Activated CD4-positive, alpha-beta T cell treated with anti-CD3 and anti-CD28 coated beads for 4 hours (primary cell): ENCODE data around the gene PLPP6.

ENCODE experiments used
- DNase-seq, 2 donors: peaks; one replicate each; pipeline ENCODE4 v3.0.0-alpha.2; 2020

Gene PLPP6

DNA sequence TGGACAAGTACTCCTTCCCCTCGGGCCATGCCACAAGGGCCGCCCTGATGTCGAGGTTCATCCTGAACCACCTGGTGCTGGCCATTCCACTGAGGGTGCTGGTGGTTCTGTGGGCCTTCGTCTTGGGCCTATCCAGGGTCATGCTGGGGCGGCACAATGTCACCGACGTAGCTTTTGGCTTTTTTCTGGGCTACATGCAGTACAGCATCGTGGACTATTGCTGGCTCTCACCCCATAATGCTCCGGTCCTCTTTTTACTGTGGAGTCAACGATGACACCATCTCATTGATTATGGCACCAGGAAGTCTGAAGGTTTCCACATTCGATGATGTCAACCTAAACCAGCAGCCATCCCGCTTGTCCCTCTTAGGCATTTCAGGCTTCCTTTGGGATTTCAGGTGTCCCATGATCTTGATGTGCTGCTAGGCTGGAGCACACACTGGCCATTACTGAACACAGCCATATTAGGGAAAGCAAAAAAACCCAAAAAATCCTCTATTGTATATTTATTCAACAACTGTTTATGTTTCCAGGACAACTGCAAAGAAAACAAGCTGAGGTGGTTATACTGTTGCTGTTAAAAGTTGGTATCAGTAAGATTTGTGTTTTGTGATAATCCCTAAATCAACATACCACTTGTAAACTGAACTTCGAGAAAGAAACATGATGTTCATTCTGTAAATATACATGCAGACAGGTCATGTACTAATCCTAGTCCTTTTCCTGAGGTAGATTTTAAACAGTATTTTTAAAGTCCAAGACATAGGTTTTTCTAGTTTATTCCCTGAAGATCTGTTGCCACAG is 1.1 kb downstream of the PLPP6 start:
- no peak for DNase-seq

DNA sequence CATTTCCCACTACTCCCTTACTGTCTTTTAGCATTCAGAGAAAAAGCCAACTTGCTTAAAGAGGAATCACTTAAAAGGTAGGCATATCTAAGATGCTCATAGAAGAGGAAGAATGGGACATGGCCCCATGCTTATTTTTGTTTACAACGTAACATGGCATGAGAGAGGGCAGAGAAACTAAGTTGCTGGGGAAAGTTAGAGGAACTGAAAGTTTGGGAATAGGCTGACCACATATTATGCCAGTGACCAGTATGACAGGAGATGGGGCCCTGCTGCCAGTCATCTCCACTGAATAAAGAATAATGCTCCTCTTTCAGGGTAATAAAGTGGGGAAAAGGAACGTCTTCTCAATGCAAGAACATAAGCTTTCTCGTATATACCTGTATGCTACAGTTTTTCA is 1.9 kb downstream of the PLPP6 start:
- no peak for DNase-seq

DNA sequence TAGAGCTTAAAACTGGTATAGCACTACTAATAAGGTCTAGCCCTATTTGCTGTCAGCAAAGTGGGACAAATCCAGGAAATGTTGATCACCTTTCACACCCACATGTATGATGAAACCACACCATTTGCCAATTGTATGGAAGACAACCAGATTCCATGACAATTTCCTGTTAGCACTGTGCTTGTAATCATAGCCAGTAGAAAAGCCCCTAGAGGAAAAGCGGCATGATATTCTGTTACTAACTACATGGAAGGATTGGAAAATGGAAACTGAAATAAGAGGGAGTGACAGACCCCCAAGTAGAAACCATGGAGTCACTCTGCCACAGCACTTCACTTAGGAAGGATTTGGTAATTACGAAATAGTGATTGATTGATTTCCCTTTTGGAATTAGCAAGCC is 3.3 kb downstream of the PLPP6 start:
- DNase-seq, result no peak

DNA sequence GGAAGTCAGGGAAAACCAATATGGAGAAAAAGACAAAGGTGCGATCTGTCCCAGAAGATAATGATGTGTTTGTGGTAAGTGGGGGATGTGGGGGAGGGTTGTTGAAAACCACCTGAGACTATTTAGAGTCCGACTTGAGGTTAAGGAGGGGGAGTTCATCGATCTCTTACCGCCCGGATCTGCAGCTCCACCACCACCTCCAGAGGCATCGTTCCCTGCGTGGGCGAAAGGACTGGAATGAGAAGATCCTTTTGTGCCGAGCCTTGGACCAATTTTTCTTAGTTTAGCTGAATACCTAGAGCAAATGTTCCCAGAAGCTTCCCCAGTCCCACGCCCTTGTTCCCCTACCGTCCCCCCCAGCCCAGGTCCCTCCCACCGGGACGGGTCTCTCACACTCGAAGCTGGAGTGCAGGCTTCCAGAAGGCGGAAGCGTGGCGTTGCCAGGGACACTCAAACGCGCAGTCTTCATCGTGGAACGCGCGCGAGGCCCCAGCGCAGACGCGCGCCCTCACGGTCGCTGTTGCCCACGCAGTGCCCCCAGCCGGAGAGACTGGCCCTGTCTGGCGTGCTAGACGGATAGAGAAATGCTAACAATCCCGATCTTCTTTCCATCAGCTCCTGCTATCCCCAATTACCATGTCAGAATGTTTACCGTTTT is 4.1 kb downstream of the PLPP6 start, which contains the start of gene SPATA6L:
Gene SPATA6L, minus strand, starts transcription at position 439 of the 658 bp plus-strand sequence. Its CDS starts 230 bp downstream, at position 209.
- DNase-seq, result peak; percentile 21 to 26

DNA sequence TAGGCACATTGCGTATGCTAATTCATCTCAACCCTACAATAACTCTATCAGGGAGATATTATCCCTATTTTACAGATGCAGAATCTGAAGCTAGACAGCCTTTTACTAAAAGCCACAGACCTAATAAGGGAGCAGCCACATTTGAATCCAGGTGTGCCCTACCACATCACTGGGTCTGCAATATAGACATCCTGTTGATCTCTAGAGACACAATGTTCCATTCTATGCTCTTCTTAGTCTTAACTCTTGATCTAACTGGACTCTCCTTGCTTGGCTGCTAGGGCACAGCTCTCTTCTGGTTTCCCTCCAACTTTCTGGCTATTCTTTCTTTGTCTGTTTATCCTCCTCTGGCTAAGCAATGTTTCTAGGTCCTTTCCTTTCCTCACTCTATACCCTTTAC is 5.6 kb downstream of the PLPP6 start:
- DNase-seq, result no peak

DNA sequence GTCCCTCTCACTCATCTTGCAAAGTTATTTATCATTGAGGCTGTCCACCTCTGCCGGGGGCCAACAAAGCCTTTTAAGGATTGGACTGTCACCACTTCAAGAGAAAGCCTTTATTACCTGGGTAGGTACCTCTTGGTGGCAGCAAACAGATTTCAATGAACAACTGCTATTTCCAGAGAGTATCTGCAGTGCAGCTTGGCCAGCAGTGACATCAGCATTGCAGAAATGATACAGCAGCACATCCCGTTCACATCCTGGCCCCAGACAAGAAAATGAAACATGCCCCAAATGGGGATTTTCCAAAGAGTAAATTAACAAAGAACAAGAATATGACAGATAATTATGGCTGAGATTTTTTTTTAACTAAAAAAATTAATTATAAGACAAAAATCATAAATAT is 6.5 kb downstream of the PLPP6 start:
- no peak for DNase-seq

DNA sequence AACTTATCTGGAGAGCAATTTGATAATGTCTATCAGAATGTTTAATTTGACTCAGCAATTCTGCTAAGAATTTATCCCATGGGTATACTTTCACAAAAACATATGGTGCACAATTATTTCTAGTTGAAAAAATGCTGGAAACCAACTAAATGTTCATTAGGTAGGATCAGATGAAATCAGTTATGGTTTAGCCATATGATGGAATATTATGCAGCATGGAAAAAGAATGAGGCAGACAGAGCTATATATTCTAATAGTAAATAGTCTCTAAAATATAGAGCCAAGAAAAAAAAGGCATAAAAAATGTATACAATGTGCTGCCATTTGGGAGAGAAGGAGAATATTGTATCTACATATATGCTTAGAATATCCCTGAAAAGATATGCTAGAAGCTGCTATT is 7.8 kb downstream of the PLPP6 start:
- DNase-seq, result no peak

DNA sequence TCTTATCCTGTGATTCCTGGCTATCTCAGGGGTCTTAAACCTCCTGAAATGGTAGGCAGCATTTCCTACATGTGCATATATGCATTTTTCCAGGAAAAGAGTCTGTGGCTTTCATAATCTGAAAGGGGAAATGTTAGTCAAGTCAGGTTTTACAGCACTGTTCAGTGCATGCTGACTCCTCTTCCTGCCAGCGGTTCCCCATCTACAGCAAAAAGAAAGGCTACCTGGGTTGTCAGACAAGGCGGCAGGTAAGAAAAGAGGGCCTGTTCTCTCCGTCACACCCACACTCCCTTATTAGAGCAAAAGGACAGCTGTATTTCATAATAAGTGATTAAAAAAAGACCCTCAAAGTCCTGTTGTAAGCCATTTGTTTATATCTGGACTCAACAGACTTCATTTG is 8.5 kb downstream of the PLPP6 start:
- DNase-seq, result no peak

DNA sequence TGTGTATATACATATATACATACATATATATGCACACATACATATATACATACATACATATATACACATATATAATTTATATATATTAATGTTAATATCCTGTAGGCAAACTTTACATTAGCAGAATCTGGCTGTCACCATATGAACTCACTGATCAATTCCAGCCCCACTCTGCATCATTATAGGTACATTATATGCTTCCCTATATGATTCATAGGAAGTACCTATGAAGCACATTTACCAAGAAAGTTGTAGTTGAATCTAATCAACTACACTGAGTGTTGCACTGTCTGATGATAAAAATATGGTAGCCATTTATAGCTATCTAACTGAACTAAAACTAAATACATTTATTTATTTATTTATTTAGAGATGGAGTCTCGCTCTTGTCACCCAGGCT is 9.6 kb downstream of the PLPP6 start:
- no peak for DNase-seq

DNA sequence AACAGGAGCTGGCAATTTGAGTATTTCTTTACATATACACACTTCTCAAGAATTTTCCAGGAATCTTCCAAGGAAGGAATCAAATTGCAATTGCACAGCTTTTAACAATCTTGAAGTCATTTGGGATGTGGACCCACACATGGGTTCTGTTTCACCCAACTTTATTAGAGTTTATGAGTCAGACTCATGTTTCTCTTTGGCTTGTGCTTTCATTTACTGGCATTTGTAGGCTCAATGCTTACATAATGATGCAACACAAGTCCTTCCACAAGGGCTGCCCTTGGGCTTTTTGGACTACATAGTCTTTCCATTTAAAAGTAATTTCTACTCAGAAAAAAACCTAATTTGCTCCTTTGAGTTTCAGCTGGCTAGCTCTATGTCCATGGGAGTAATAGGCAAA is 12.7 kb downstream of the PLPP6 start:
- DNase-seq, result no peak

DNA sequence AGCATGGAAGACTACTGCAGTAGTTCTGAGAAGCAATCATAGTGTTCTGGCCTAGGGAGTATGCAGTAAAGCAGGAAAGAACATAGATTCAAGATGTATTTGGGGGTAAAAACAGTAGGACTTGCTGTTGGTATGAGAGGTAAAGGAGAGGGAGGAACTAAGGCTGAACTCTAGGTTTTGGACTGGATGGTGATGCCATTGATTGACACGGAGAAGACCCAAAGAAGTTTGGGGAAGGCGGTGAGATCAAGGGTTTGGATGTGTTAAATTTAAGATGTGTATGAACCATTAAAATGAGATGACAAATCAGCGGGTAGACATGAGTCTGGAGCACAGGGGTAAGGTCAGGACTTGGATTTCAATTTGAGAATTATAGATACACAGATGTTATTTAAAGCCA is 15.3 kb downstream of the PLPP6 start:
- DNase-seq, result no peak

DNA sequence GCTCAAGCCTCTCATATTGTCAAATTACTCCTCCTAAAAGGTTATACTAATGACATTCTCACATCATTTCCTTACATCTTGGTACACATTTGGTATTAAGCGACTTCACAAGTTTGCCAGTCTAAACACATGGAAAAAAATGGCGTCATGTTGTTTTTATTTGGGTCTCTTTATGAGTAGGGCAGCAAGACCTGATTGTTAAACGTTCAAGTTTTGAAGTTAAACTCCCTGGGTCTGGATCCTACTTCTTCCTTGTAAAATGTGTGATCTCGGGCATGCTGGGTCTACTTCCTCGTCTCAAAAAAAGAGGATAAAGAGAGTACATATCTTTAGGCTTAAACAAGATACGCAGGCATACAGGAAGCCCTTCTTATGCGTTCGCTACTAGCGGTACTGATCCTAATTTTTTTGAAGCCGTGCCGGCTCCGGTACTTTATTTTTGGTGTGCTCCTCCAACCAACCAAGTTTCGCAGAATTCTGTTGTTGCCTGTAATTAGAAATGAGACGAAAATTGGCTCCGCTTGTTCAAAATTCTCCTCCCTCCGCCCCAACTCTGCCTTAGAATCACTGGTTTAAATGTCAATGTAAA is 16.7 kb downstream of the PLPP6 start:
- no peak for DNase-seq

DNA sequence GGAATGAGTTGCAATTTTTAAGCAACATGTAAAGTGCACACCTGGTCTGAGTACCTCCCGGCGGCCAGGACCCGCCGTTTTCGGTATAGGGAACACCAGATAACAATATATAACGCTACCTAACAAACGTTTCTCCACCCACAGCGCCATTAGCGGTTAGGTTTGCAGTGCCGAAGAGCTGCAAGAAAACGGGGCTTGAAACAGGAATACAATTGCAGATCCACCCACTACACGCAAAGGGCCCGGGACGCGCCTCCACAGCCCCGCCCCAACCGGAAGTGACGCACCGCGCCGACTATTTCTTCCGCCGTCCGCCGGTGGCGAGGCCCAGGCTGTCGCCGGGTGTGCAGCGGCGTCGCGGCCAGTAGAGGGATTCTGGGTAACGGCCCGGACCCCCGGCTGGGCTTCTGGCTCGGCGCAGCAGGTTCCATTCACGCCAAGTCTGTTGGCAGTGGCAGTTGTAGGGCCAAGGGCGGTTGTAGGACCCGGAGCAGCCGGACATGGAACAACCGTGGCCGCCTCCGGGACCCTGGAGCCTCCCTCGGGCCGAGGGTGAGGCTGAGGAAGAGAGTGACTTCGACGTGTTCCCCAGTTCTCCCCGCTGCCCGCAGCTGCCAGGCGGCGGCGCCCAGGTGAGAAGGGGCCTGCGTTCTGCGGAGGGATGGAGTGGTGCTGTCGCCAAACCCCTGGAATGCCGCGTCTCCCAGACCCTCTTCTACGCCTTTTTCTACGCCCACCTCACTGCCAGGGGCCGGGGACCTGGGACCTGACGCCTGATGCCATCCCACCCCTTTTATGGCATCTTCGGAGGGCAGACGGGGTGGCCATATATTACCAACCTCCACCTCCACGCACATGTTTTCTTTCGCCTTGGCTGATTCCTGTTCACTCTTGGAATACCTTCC is 17.4 kb downstream of the PLPP6 start, which contains the start of gene CDC37L1:
Gene CDC37L1, plus strand, starts transcription at position 302 of the 905 bp plus-strand sequence. Its CDS starts 199 bp downstream, at position 501.
- DNase-seq, result peak; percentile 97 to 99

DNA sequence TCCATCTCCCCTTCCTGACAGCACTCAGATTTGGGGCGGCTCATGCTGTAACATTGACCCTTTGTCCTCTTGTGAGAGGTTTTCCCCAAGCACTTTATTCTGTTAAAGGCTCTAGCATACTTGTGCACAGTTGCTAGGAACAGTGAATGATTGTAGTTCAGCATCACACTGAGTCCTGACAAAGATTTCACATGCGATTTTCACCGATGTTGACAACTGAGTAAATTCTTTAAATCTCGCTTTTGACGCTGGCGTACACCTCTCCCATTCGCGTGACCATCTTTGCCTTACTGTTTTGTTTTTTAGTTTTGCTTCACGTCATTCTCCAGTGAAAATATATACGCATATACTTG is 18.1 kb downstream of the PLPP6 start:
- DNase-seq, result no peak

DNA sequence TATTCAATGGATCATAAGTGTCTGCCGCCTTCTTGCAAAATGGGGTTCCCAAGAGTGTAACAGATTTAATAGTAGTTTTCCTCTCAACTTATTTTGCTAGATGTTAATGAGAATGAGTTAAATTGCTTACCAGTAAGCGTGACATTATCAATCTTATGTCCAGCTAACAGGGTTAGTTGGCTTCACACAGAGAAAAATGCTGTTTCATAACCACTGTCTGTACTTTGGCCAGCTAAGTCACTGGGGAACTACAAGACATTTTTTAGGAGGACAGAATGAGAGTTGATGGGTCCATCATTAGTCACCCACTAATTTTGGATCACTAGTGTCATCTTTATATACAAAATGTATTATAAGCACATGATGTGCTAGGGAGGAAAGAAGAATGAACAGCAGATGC is 18.7 kb downstream of the PLPP6 start:
- no peak for DNase-seq

DNA sequence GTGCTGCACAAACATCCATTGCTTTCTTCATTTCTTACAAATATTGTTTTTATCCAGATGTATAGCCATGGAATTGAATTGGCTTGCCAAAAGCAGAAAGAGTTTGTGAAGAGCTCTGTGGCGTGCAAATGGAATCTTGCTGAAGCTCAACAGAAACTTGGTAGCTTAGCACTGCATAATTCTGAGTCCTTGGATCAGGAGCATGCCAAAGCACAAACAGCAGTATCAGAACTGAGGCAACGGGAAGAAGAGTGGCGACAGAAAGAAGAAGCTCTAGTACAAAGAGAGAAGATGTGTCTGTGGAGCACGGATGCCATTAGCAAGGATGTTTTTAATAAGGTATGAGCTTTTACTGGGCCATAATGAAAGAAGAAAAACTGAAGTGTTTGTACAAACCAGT is 22.7 kb downstream of the PLPP6 start:
- no peak for DNase-seq

DNA sequence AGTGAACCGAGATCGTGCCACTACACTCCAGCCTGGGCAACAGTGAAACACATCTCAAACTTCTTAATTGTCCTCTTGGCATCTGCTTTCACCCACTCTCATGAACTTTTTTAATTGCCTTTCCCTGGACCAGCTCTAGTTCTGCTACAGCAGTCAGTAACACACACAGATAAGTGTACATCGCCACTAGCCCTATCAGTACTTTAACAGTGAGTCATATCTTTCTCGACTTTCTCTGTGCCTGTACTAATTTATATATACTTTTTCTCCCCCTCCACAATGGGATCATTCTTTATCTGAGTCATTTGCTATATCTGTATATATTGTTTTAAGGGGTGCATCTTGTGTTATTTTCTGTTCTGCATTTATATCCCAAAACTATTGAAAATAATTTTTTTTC is 24.0 kb downstream of the PLPP6 start:
- no peak for DNase-seq

DNA sequence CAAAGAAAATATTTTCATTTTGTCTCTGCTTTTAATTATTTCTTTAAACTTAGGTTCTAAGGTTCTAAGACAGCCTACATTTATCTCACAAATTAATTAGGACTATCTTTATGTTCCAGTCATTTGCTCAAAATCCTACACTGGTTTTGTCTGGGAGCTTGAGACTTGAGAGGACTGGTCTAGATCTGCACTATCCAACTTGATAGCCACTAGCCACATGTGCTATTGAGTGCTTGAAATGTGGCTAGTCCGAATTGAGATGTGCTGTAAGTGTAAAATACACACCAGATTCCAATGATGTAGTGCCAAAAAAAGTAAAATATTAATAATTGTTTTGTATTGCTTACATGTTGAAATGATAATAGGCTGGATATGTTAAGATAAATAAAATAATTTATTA is 24.5 kb downstream of the PLPP6 start:
- no peak for DNase-seq

DNA sequence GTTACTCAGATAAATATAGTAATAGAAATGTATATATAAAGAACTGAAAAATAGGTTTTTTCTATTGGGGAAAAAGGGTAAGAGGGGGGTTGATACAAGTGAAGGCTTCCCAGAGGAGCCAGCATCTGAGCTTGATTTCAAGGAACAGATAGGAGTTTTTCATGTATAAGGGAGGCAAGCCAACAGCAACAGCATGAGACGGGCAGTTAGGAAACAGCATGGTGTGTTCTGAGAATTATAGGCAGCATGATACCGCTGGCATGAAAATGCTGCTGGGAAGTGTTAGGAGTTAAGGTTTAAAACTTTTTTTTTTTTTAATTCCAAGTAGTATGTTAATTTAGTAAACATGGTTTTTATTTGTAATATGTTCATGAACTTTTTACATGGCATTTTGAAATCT is 26.9 kb downstream of the PLPP6 start:
- DNase-seq, result no peak

DNA sequence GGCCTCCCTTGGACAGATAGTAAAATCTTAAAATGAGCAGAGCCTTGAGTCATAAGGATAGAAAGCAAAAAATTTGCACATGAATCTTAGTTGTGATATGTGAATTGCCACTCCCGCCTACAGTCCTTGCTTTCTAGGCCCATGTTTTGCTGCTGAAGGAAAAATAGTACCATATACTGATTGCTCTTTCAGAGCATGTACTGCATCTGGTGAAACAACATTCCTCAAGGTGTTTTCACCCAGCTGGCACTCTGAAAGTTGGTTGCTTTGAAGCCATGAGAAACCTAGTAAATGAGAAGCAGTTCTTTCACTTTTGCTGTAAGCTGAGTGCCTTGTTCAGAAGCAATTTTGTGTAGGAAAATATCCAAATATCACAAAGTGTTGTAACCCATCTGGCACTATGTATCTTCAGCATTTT is 27.6 kb downstream of the PLPP6 start:
- DNase-seq, result no peak

DNA sequence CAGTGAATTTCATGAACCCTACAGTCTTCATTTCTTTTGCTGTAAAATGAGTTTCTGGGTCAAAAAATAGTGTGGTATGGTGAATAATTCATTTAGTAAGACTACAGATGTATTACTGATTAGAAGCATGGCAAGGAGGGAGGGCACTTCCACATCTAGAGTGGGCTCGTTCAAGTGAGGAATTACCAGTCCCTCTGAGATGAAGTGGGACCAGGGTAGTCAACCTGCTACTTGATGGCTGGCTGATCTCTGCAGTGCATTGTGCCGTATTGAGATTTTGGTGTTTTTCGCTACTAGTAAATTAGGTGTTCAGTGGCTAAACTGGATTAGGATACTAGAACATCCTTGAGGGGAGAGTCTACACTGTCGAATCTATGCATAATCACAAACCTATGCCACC is 28.1 kb downstream of the PLPP6 start:
- no peak for DNase-seq

DNA sequence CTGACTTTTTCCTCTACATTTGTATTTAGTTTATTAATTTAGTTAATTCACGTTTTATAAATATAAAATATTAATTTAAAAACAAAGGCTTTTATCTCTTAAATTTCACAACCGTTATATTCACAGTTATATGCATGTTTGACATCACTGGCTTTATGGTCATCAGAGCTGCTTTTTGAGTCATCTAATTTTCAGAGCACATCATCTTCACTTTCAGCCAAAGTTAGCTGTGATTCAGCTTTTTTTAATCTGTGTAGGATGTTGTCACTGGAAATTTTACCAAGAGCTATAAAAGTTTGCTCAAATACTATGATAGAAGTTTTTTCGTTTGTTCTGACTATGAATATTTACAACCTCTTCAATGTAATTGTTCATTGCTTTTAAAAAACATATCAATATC is 29.7 kb downstream of the PLPP6 start:
- no peak for DNase-seq

DNA sequence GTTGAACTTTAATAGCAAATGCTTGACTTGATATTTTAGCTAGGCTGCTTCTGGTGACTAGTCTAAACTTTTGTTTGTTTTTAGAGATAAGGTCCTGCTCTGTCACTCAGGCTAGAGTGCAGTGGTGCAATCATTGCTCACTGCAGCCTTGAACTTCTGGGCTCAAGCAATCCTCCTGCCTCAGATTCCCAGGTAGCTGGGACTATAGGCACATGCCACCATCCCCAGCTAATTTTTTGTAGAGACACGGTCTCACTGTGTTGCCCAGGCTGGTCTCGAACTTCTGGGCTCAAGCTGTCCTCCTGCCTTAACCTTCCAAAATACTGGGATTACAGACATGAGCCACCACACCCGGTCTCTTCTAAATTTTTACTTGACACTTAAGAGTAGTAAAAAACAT is 38.0 kb downstream of the PLPP6 start:
- no peak for DNase-seq
